Breast epithelium (tissue), 4 donors: ENCODE measurements around the gene RTKN2. TPM values are rescaled to one million over a fixed set of nuclear protein-coding genes. Genes with fewer than 3 reads are reported as not detected.

ENCODE experiments used
- DNase-seq, 2 donors: peaks; one replicate each; pipeline ENCODE4 v3.0.0-alpha.2; 2019; ENCODE audit warnings: low spot score in 2 of 2
- H3K27ac ChIP-seq, 2 donors: fragments of 200-600 bp; sonication (generic) in 1 of 2; one replicate each; pipeline ENCODE4 v1.5.1; 2016 to 2019; ENCODE audit warnings: mild to moderate bottlenecking in 1 of 2
- H3K27me3 ChIP-seq, 2 donors: fragments of 200-600 bp; sonication (generic) in 1 of 2; one replicate each; pipeline versions ENCODE4 v1.5.1 to v1.6.0; 2017 to 2019; ENCODE audit warnings: control low read depth in 1 of 2, mild to moderate bottlenecking in 1 of 2
- H3K36me3 ChIP-seq: fragments of 200-600 bp; one replicate; pipeline ENCODE4 v1.5.1; 2019
- H3K4me1 ChIP-seq, 2 donors: fragments of 200-600 bp; sonication (generic); one replicate each; pipeline ENCODE4 v1.5.1; 2016 to 2019; ENCODE audit warnings: control low read depth in 1 of 2
- H3K4me3 ChIP-seq, 3 donors: fragments of 200-600 bp; sonication (generic); 1 replicate in 2 of 3; 2 replicates in 1 of 3; pipeline ENCODE4 v1.5.1; 2016 to 2019; ENCODE audit warnings: mild to moderate bottlenecking in 3 of 3, moderate library complexity in 2 of 3
- H3K9me3 ChIP-seq, 2 donors: fragments of 200-600 bp; sonication (generic) in 1 of 2; one replicate each; pipeline ENCODE4 v1.5.1; 2016 to 2019; ENCODE audit warnings: control low read depth in 1 of 2
- POLR2A ChIP-seq: fragments of 450-650 bp; IDR thresholded peaks from one replicate; pipeline ENCODE4 v1.6.1; 2016; ENCODE audit warnings: antibody characterized with exemption, mild to moderate bottlenecking, moderate library complexity
- POLR2AphosphoS5 ChIP-seq, 3 donors: sonication (generic); formaldehyde crosslinking; IDR thresholded peaks; one replicate each; pipeline ENCODE4 v1.6.1; 2017; ENCODE audit warnings: antibody characterized with exemption in 3 of 3
- intact Hi-C: fragments of 100-400 bp; cut with DNase I; formaldehyde crosslinking; loops from one replicate; pipeline ENCODE4 v1.15.1; 2023; ENCODE audit warnings: low total_unique reads
- total RNA-seq, 3 donors: library from RNA; depleted of rRNA; stranded (reverse); fragments of >200 nt; gene quantifications; one replicate each; pipeline ENCODE4 v1.1.0, GENCODE V29; 2016
- TF ChIP-seq, protein P1 (sequence below), 3 donors: fragments of 450-650 bp; IDR thresholded peaks; one replicate each; pipeline ENCODE4 v1.5.1; 2016 to 2017; ENCODE audit warnings: antibody characterized with exemption in 3 of 3, mild to moderate bottlenecking in 3 of 3, moderate library complexity in 3 of 3

RTKN2 gene
- total RNA-seq, 3 donors from 2014 or later = 0.16 to 1.3 (median 0.98) TPM

GRCh38 chr10:62214364-62214874 lies 54.2 kb downstream of the RTKN2 start:
- TF ChIP-seq, protein P1, sequence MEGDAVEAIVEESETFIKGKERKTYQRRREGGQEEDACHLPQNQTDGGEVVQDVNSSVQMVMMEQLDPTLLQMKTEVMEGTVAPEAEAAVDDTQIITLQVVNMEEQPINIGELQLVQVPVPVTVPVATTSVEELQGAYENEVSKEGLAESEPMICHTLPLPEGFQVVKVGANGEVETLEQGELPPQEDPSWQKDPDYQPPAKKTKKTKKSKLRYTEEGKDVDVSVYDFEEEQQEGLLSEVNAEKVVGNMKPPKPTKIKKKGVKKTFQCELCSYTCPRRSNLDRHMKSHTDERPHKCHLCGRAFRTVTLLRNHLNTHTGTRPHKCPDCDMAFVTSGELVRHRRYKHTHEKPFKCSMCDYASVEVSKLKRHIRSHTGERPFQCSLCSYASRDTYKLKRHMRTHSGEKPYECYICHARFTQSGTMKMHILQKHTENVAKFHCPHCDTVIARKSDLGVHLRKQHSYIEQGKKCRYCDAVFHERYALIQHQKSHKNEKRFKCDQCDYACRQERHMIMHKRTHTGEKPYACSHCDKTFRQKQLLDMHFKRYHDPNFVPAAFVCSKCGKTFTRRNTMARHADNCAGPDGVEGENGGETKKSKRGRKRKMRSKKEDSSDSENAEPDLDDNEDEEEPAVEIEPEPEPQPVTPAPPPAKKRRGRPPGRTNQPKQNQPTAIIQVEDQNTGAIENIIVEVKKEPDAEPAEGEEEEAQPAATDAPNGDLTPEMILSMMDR (IDR thresholded peaks at IDR 0.05) = no peak
- no peak for TF ChIP-seq POLR2AphosphoS5 (IDR thresholded peaks at IDR 0.05)
- TF ChIP-seq POLR2A = no peak
- DNase-seq = no peak
- Histone ChIP-seq H3K4me3 (no peak overlapping the region), H3K4me1 (no peaks in the 10 kb centered on the region), H3K36me3 (no peaks in the 10 kb centered on the region), H3K9me3 (no peaks in the 10 kb centered on the region), H3K27me3 (no peaks in the 10 kb centered on the region), H3K27ac (no peak overlapping the region)
- intact Hi-C loops = loop anchor here (10.0 kb wide), 1 partner anchor 750 kb away; no protein-coding TSS in a partner anchor

- Histone ChIP-seq H3K36me3 (no peaks in the 10 kb centered on the region), H3K9me3 (no peaks in the 10 kb centered on the region), H3K27ac (no peak overlapping the region), H3K4me1 (no peaks in the 10 kb centered on the region), H3K4me3 (no peak overlapping the region), H3K27me3 (no peaks in the 10 kb centered on the region)
- intact Hi-C loops = no loop called here
- TF ChIP-seq, protein P1 (IDR thresholded peaks at IDR 0.05) = no peak
- TF ChIP-seq POLR2A = no peak
- TF ChIP-seq POLR2AphosphoS5 (IDR thresholded peaks at IDR 0.05) = no peak
- DNase-seq = no peak
Measured at GRCh38 chr10:62205750-62206399, 62.8 kb downstream of the RTKN2 start.

DNA sequence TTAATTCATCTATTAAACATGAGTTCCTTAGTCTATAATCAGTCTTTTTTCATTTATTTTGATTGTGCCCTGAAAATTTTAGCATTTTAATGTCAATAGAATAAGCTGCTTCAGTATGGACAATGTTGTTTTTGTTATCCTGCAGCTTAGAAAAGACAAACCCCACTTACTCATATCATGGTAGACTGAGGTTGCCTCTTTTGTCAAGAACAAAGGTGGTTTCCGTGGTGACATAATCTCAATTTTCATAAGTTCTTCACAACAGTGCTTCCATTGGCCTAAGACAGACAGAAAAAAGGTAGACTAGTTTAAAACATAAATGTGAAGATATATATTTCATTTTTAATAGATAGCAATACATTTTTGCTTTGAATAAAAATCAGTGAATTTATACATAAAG lies 69.1 kb downstream of the RTKN2 start:
- H3K4me1 ChIP-seq = no peaks in the 10 kb centered on the region

DNA sequence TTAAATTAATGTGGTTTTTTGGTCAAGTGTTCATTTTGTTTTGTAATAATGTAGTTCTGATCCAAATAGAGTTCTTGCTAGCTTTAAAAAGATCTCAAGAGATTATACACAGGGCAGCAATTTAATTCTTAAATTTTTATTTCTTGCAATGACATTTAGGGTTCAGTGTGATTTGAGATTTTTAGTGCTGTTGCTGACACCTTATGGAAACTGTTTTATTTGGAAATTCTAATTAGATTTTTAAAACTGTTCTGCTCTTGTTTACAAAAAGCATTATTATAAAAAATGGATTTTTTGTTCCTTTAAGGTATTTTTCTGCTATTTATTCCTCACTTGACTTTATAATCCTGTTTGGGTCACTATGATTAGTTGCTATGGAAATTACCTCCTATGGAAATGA lies 72.1 kb downstream of the RTKN2 start:
- Histone ChIP-seq H3K9me3 (no peaks in the 10 kb centered on the region), H3K4me3 (no peak overlapping the region), H3K27me3 (no peaks in the 10 kb centered on the region), H3K36me3 (no peaks in the 10 kb centered on the region), H3K27ac (no peak overlapping the region), H3K4me1 (no peaks in the 10 kb centered on the region)
- intact Hi-C loops = no loop called here
- no peak for DNase-seq
- TF ChIP-seq, protein P1 (IDR thresholded peaks at IDR 0.05) = no peak
- no peak for TF ChIP-seq POLR2A
- TF ChIP-seq POLR2AphosphoS5 (IDR thresholded peaks at IDR 0.05) = no peak

More for the DNA sequence above, 69.1 kb downstream of the RTKN2 start:
- Histone ChIP-seq H3K4me3 (no peak overlapping the region), H3K36me3 (no peaks in the 10 kb centered on the region), H3K9me3 (no peaks in the 10 kb centered on the region), H3K27me3 (no peaks in the 10 kb centered on the region), H3K27ac (no peak overlapping the region)
- no peak for DNase-seq
- TF ChIP-seq POLR2A = no peak
- no peak for TF ChIP-seq POLR2AphosphoS5 (IDR thresholded peaks at IDR 0.05)
- TF ChIP-seq, protein P1 (IDR thresholded peaks at IDR 0.05) = no peak
- intact Hi-C loops = no loop called here

GRCh38 chr10:62195675-62195926 lies 73.0 kb downstream of the RTKN2 start:
- TF ChIP-seq POLR2AphosphoS5 (IDR thresholded peaks at IDR 0.05) = no peak
- Histone ChIP-seq H3K4me3 (no peak overlapping the region), H3K27me3 (no peaks in the 10 kb centered on the region), H3K4me1 (no peaks in the 10 kb centered on the region), H3K27ac (no peak overlapping the region), H3K36me3 (no peaks in the 10 kb centered on the region), H3K9me3 (no peaks in the 10 kb centered on the region)
- no peak for DNase-seq
- intact Hi-C loops = no loop called here
